SKM-1 (cell line): Measurements from ENCODE around the gene PLD1.
A peak's percentile ranks its signal among the peaks of the same experiment; 100 is the strongest.
"Not testable (repeated sequence)": the region's sequence is repeated elsewhere in the genome, so short reads cannot be mapped to it uniquely, and the experiment has no call there.

Experiments used
- DNase-seq: peaks from one replicate; lab custom pipeline; 2025; ENCODE audit not compliant: unreplicated experiment; lab: John Stamatoyannopoulos, UW

Gene PLD1

DNA sequence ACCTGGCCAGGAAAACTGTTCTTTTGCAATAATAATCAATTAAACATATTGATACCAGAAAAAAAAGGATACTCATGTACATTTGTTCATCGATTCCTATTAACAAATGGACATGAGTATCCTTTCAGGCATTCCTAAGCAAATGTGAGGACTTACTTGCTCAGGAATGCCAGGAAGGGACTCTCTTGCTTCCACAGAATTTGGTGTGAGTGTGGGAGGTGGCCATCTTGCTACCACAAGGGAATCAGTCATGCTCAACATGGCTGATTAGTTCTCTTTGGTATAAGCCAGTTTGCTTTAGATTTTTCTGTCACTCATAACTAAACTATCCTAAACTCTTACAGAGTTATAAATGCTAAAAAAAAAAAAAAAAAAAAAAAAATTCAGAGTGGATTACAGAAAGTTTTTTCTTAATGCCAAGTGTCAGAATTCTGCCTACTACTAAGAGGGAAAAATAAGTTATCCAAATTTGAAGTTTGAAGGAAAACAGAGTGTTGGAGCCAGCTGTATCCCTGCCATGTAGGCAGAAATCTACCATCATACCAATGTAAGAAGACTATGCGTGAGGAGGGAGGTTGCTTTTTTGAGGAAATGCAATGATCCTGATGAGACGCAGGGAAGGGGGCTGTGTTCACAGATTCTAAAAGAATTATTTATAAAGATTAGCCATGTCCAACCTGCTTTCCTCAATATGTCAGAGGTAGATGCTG lies 98.7 kb downstream of the PLD1 start:
- no peak for DNase-seq

DNA sequence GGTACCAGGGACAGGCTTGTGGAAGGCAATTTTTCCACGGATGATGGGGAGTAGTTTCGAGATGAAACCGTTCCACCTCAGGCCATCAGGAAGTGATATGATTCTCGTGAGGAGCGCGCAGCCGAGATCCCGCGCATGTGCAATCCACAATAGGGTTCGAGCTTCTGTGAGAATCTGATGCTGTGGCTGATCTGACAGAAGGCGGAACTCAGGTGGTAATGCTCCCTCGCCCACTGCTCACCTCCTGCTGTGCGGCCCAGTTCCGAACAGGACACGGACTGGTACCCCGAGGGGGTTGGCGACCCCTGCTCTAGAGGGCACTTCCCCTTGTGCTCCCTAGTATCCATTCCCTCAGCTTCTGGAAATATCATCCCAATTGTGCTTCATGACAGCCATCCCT lies 99.9 kb downstream of the PLD1 start:
- DNase-seq = no peak

DNA sequence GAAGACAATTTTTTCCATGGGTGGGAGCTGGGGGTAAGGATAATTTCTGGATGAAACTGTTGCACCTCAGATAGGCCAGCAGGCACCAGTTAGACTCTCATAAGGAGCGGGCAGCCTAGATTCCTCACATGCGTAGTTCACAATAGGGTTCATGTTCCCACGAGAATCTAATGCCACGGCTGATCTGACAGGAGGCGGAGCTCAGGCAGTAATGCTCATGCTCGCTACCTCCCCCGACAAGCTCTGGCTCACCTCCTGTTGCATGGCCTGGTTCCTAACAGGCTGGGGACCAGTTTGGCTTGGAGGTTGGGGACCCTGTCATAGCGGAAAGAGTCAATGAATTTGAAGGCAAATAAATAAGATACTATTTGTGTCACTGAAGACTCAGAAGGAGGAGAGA lies 105.5 kb downstream of the PLD1 start:
- no peak for DNase-seq

DNA sequence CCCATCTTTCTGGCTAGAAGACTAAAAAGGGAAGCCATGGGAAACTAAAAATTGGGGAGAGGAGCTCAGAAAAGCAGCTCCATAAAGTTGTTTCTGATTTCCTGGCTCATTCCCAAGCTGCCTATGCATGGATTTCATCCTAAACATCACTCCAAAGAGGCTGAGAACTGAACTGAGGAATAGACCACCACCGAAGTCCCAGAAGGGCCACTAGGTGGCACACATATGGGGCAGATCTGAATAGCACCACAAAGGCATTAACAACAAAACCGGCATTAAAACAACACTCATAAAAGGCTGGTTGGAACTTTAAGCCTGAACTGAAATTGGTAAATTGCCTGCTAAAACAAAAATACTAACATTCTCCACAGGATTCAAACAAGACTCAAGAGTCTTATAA lies 106.3 kb downstream of the PLD1 start:
- no peak for DNase-seq

DNA sequence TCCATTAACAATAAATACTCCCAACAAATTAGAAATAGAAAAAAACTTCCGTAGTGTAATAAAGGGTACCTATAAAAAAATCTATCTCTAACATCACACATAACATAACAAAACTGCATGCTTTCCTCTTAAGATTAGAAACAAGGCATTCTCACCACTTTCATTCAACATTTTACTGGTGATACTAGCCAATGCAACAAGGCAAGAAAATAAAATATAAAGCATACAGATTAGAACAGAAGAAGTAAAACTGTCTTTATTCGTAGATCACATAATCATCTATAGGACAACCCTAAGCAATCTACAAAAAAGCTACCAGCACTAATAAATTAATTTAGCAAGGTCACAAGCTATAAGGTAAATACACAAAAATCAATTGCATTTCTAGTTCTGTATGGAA lies 107.1 kb downstream of the PLD1 start:
- DNase-seq = no peak

DNA sequence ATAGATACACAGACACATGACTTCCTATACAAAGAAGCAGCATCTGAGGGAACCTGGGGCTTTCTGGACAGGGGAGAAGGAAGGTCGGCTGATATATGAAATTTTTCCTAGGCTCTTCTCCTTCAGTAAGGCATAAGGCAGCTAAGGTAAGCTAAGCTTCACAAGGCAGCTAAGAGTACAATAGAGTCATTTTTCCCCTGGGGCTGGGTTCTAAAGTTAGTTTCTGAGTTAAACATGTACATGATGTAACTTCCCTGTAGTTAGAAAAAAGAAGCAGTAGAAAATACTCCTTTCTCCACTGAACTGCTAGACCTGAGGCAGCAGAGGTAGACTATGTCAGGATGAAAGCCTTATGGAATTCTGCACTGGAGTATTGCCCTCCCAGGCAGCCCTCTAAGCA lies 109.6 kb downstream of the PLD1 start:
- no peak for DNase-seq

DNA sequence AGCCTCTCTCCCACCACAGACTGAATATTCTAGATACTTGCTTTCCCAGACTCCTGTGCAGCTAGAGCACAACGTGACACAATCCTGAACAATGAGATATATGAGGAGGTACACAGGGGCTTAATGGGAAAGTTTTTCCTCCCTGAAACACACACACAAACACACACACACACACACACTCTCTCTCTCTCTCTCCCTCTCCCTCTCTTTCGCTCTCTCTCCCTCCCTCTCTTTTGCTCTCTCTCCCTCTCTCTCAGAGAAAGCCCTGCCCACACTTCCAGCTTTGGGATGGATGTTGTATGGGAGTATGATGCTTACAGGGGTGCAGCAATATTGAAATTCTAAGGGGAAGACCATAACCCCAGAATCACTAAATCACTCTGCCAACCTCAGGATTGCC lies 110.1 kb downstream of the PLD1 start:
- no peak for DNase-seq

DNA sequence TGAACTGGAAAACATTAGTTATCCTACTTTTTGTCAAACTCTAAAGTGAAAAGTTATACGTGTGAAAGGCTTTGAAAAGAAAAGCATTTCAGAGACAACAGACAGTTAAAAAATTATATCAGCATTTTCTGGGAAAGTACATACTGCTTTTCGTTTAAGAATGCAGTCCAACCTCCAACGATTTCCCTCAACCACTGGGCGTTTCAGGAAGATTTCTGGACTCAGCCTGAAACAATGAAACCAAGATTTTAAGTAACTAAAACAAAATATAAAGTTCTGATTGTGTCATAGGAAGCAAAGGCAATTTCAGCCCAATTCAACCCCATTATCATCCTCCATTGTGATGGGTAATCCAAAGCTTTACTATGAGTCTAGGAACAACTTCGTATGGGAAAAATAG lies 110.7 kb downstream of the PLD1 start:
- DNase-seq = no peak

DNA sequence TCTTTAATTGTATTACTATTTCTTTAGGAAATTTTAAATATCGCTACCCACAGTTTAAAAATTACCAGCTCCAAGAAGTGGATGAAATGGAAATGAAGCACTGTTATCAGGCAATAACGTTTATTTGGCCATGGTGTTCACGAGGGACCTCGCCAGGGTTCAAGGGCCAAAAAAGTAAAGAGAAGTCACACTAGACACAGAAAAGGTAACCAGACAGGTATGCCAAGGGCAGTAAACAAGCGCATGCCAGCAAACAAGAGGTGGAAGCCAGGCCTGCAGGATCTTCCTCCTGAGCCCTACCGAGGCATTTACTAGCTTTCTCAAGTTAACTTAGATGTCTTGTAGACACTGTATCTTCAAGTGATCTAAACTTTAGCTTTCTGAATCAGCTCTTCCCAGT lies 113.5 kb downstream of the PLD1 start:
- DNase-seq = no peak

DNA sequence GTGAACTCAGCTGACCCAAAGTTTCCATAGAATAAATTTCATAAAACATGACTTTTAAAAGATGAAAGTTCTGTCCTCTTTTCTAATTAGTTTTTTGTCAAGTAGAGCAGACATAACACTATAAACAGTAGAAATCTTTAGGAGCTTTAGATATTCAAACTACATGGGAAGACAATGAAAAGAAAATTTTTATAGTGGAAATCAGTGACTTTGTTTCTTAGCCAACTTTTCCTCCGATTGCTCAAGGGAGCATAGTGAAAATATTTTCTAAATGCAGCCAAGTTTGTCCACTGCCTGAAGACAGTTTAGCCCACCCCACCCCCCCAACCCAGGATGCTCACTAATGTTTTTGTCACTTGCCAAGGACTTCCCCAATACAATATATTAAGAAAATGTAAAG lies 114.9 kb downstream of the PLD1 start:
- DNase-seq = no peak

DNA sequence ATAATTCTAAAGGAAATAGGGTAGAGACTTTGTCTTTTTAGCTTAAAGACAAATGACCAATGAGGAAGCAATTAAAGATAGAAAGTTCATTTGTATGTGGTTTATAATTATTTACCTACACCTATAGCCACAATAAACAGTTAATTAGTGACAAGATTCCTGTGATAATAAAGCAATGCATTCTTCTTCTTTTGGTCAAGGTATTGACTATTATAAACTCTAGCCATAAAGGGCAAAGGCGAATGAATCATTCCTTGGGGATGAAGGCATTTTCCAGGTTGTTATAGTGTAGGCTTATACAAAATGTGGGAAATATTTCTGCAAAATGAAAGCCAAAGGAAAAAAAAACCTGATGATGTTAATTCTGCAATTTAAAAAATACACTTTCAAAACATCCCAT lies 115.4 kb downstream of the PLD1 start:
- no peak for DNase-seq

DNA sequence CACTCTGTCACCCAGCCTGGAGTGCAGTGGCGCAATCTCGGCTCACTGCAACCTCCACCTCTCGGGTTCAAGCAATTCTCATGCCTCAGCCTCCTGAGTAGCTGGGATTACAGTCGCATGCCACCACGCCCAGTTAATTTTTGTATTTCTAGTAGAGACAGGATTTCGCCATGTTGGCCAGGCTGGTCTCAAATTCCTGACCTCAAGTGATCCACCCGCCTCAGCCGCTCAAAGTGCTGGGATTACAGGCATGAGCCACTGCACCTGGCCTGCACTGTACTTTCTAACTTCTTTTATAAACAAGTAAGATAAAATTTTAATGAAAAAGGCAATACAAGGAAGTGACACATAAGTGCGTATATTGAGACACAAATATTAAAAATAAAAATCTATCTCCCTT lies 117.7 kb downstream of the PLD1 start:
- not testable (repeated sequence) for DNase-seq

DNA sequence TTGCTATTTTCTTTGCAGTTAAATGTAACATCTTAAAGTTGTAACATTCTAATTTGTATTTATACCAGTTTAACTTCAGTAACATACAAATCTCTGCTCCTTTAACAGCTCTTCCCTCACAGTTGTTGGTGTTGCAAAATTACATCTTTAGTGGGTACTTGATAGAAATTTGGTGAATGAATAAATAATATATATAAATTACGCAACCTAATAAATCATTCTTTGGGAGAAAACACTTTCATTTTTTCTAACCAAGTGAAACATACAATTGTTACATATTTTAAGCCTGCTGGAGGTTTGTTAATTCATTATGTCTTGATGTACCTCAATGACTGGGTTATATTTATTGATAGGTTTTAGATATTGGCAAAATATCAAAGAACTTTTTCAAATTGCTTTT lies 118.8 kb downstream of the PLD1 start:
- DNase-seq = no peak

DNA sequence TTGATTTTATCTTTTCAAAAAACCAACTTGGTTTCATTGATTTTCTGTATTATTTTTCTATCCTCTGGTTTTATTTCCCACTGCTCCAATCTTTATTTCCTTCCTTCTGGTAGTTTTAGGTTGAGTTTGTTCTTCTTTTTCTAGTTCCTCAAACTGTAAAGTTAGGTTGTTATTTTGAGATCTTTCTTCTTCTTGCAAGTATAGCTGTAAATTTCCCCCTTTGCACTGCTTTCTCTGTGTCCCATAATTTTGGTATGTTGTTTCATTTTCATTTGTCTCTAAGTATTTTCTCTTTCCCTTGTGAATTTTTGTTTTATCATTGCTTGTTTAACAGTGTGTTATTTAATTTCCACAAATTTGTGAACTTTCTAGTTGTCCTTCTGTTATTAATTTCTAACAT lies 120.0 kb downstream of the PLD1 start:
- peak; percentile 34 for DNase-seq

DNA sequence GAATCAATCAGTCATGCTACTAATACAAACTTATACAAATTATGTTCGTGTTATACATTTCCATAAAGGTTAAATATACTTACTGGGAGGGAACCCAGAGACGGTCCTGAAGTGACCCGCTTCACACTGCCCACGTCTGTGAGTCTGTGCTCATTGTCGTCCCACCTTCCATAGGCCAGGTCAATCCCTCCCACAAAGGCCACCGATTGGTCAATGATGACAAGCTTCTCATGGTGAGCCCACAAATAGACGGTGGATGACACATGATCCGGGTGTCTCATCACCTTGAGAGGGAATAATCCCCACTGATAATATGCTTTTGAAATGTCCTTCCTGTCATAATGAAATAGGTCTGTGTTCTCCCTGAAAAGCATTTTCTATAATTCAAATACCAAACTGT lies 121.7 kb downstream of the PLD1 start:
- no peak for DNase-seq

DNA sequence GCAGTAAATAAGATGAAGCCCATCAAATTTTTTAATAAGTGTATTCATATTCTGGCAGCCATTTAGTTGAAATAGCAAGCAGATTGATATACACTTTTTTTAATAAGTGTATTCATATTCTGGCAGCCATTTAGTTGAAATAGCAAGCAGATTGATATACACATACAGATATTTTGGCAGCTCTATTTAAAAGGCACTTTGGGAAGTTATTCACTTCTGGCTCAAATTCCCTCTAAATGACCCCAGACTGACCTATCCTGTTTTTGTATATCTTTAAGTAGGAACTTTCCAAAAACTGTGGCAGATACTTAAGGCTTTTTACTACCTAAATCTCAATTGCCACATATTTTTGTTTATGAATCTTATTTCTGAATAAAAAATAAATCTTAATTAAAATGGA lies 122.3 kb downstream of the PLD1 start:
- no peak for DNase-seq

DNA sequence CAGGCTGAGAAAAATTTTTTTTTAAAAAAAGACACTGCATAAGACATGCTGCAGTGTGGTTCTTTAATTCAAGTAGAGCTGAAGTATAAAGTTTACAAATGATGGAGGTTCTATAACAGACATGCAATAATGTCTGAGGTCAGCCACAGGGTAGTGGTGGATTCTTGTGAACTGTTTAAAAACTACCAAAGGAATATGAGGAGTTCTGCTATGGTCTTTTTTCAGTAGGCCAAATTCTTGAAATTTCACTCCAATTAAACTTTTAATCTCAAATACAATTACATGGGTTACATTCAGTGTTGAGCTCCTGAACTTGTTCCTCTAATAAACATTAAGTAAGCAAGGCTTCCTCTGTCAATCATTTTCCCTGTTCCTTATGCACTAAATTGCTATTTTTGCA lies 122.7 kb downstream of the PLD1 start:
- DNase-seq = no peak

DNA sequence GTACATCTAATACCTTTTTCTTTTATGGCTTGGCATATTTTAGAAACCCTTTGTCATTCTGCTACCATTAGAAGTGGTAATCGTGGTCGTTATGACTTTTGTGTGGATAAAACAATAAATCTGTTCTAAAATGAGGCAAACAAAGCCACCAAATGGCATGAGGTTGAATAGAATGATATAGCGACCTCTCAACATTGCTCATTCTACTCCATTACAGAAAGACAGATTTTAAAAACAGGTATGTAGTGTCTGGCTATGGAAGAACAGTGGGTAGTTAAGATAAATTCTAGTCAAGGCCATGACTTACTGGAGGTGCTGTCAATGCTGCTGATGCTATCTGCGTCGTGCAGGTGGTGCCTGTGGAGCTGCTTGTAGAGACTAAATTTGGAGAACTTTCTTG lies 123.2 kb downstream of the PLD1 start:
- DNase-seq = no peak

DNA sequence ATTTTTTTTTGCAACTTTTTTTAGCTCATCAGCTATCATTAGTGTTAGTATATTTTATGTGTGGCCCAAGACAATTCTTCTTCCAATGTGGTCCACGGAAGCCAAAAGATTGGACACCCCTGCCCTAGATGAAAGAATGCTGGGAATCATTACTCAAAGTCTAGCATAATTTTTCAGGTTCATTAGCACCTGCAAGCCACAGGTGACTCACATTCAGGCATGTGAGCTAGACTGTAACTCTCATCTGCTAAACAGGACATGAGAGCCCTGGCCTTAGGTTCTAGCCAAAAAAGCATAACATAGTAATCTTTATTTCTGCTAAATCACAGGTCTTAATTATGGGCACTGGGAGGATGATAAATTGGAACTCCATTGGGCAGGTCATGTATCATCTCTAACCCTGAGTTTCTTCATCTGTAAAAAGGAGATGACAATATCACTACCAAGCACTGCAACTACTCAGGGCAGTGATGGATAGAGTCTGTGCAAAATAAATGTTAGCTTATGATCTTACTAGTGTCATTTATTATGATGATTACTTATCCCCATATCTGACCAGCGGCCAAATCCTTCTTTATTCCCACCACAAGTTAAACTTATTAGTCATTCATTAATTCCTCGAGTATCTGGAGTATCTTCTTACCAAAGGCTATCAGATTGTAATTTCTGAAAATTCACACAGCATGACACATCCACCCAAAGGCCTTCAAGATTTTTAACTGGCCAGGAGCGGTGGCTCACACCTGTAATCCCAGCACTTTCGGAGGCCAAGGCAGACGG lies 125.0 kb downstream of the PLD1 start:
- DNase-seq = no peak

DNA sequence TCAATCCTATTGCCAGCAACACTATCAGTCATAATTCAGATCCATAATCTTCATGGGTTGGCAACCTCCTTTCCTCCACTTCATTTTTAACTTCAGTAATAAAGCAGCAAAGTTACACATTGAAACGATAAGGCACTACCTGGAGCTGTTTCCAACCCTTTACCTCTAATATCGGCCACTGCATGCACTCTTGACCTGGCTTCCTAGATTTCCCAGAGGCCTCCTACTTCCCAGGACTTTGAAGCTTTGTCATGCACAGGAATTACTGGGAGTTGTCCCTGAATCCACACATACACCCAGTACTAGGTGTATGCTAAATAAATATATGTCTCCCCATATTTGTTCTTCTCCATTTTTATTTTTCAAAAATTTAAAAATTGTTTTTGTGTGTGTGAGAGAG lies 126.1 kb downstream of the PLD1 start:
- DNase-seq = no peak

DNA sequence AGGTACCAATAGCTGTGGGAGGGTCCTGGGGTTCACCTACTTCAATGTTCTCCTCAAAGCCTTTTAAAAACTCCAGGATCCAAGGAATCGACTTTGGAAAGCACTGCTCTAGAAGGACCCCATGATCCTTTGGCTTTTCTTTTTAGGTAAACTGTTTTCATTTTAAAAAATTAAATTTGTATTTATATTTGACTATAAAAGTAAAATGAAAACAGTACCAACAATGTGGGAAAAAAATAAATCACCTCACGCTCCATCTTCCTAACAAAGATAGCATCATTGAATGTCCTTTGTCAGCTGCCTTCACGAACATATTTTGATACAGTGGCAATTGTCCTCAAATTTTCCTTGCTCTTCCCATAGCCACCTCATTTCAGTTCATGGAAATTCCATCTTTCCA lies 127.5 kb downstream of the PLD1 start:
- no peak for DNase-seq

DNA sequence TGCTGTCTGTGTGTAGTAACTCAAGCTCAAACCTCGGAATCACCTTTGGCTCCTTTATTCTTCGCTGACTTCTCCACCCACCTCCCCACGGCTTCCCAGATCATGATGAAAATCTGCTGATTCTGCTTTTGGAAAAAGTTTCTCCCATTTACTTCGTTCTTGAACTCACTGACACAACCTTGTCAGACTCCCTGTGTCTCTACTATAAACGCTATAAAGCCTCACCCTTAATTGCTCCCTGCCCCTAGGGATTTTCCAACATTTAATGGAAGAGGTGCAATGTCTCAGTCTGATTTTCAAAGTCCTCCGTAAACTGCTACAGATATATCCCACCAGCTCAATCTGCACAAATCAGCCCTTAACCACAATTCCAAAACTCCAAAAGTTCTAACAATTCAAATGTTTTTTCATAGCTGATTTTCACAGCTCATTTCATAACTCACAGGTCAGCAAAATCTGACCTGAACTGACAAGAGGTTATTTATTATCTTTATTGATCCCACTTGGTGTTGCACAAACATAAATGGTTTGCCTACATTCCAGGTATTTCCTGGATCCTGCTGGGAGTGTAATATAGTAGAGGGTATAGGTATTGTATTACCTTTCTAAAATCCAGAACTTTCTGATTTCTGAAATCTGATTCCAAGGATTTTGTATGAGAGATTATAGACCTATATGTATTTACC lies 129.4 kb downstream of the PLD1 start:
- no peak for DNase-seq
